A549 treated with AZD2906 at 1 μM for 4 hours (cell line): ENCODE results near the gene SERPINB6. TPM values are rescaled to one million over a fixed set of nuclear protein-coding genes. Genes with fewer than 3 reads are reported as not detected.

Experiments used
- total RNA-seq: library from RNA; stranded (reverse); fragments of 200-300 nt; extraction: Qiagen RNA extraction; gene quantifications from 5 replicates; pipeline ENCODE4 v1.2.3, GENCODE V29; 2022

The SERPINB6 gene
- total RNA-seq, result 124 to 133 TPM (median 129 TPM) in 5 replicates

GRCh38 chr6:2971420-2972218 is at the start of gene SERPINB6:
Gene SERPINB6 (minus strand): TSS chr6:2971567. CDS start chr6:2959332, 12,235 bp downstream.

GRCh38 chr6:2999618-3000557 is 28.5 kb upstream of the SERPINB6 start, which contains the start of gene NQO2:
Gene NQO2 (plus strand): TSS chr6:2999894. CDS start chr6:3006553, 6,659 bp downstream.

Other genes starting within 250 kb of the SERPINB6 start
- gene MYLK4, start 220.6 kb downstream of the SERPINB6 start, total RNA-seq, result 0.07 to 0.13 TPM (median 0.09 TPM) in 5 replicates
- gene WRNIP1, start 206.2 kb downstream of the SERPINB6 start, total RNA-seq, result 33.2 to 36.7 TPM (median 36.0 TPM) in 5 replicates
- gene SERPINB1, start 129.7 kb downstream of the SERPINB6 start, total RNA-seq, result 41.3 to 47.8 TPM (median 44.3 TPM) in 5 replicates
- 5.8 to 8.7 TPM (median 7.4 TPM) in 5 replicates for gene SERPINB9, start 68.3 kb downstream of the SERPINB6 start, total RNA-seq
- gene NQO2, start 28.3 kb upstream of the SERPINB6 start, total RNA-seq, result 55.1 to 74.2 TPM (median 69.4 TPM) in 5 replicates
- 11.6 to 12.7 TPM (median 11.9 TPM) in 5 replicates for gene RIPK1, start 96.9 kb upstream of the SERPINB6 start, total RNA-seq
- 17.9 to 26.6 TPM (median 23.6 TPM) in 5 replicates for gene BPHL, start 147.1 kb upstream of the SERPINB6 start, total RNA-seq
- 78.1 to 104 TPM (median 99.8 TPM) in 5 replicates for gene TUBB2A, start 186.0 kb upstream of the SERPINB6 start, total RNA-seq